DOHH2 (cell line): ENCODE measurements around the gene NPFFR1.
A peak's percentile ranks its signal among the peaks of the same experiment; 100 is the strongest.

ENCODE experiments used
- H3F3A ChIP-seq: fragments of 200-600 bp; sonication (generic), shearing (Covaris generic); 2 replicates; pipeline ENCODE4 v1.6.0; 2016; ENCODE audit warnings: antibody characterized with exemption, mild to moderate bottlenecking; ENCODE audit not compliant: control insufficient read depth, insufficient read depth
- H3K27ac ChIP-seq: fragments of 200-600 bp; sonication (generic); 2 replicates; pipeline ENCODE4 v1.5.1; 2014; ENCODE audit warnings: low read depth, mild to moderate bottlenecking, low read length, moderate library complexity
- H3K27me3 ChIP-seq: fragments of 200-600 bp; sonication (generic); 2 replicates; pipeline ENCODE4 v1.6.1; 2014; ENCODE audit warnings: mild to moderate bottlenecking, low read length, mixed read lengths; ENCODE audit not compliant: control insufficient read depth
- H3K36me3 ChIP-seq: fragments of 200-600 bp; sonication (generic); 2 replicates; pipeline ENCODE4 v1.6.1; 2014; ENCODE audit warnings: mild to moderate bottlenecking, low read length, moderate library complexity, mixed read lengths; ENCODE audit not compliant: control insufficient read depth
- H3K4me1 ChIP-seq: fragments of 200-600 bp; sonication (generic); 2 replicates; pipeline ENCODE4 v1.6.1; 2014; ENCODE audit warnings: mild to moderate bottlenecking, low read length, mixed read lengths; ENCODE audit not compliant: control insufficient read depth
- H3K4me2 ChIP-seq: fragments of 200-600 bp; sonication (generic); 2 replicates; pipeline ENCODE4 v1.6.0; 2014; ENCODE audit warnings: mild to moderate bottlenecking, low read length, moderate library complexity
- H3K4me3 ChIP-seq: fragments of 200-600 bp; sonication (generic); 2 replicates; pipeline ENCODE4 v1.5.1; 2014; ENCODE audit warnings: mild to moderate bottlenecking, low read length, mixed read lengths
- H3K79me2 ChIP-seq: fragments of 200-600 bp; sonication (generic); 2 replicates; pipeline ENCODE4 v1.6.1; 2014; ENCODE audit warnings: mild to moderate bottlenecking, low read length, mixed read lengths; ENCODE audit not compliant: control insufficient read depth
- H3K9me2 ChIP-seq: fragments of 200-600 bp; sonication (generic); replicated peaks from 2 replicates; pipeline ENCODE4 v1.6.1; 2014; ENCODE audit warnings: mild to moderate bottlenecking, low read length, mixed read lengths; ENCODE audit not compliant: control insufficient read depth
- H3K9me3 ChIP-seq: fragments of 200-600 bp; sonication (generic); 2 replicates; pipeline ENCODE4 v1.6.1; 2014; ENCODE audit warnings: antibody characterized with exemption, low read length, mixed read lengths; ENCODE audit not compliant: control insufficient read depth, insufficient read depth
- H4K20me1 ChIP-seq: fragments of 200-600 bp; sonication (generic); 2 replicates; pipeline ENCODE4 v1.6.0; 2014; ENCODE audit warnings: low read depth, mild to moderate bottlenecking, antibody characterized with exemption, low read length, moderate library complexity; ENCODE audit not compliant: control insufficient read depth, insufficient read depth
- EZH2phosphoT487 ChIP-seq: fragments of 200-600 bp; sonication (generic); IDR thresholded peaks from 2 replicates; pipeline ENCODE4 v1.6.1; 2017; ENCODE audit warnings: borderline replicate concordance, mild to moderate bottlenecking, antibody characterized with exemption, low read length, moderate library complexity, mixed read lengths
- TF ChIP-seq, protein P1 (sequence below): fragments of 200-600 bp; sonication (generic); IDR thresholded peaks from one replicate; pipeline ENCODE4 v1.5.1; 2014; ENCODE audit warnings: antibody characterized with exemption, mild to moderate bottlenecking, low read depth, low read length; ENCODE audit not compliant: poor library complexity, severe bottlenecking

The NPFFR1 gene

GRCh38 chr10:70323697-70324338 lies 40.0 kb upstream of the NPFFR1 start:
- Histone ChIP-seq H3K4me3 (peak overlapping the region; percentile 55), H3K4me2 (peak overlapping the region; percentile 68), H3F3A (no peaks in the 10 kb centered on the region; the same call in 1 of the 2 replicates), H3K27me3 (no peaks in the 10 kb centered on the region), H3K36me3 (peaks cover 4% of the 10 kb centered on the region; the same call in 1 of the 2 replicates), H3K9me3 (no peaks in the 10 kb centered on the region), H3K9me2 (no peaks in the 10 kb centered on the region), H4K20me1 (no peaks in the 10 kb centered on the region), H3K27ac (peak overlapping the region; percentile 63), H3K79me2 (no peaks in the 10 kb centered on the region), H3K4me1 (peaks cover 58% of the 10 kb centered on the region)
- TF ChIP-seq, protein P1, sequence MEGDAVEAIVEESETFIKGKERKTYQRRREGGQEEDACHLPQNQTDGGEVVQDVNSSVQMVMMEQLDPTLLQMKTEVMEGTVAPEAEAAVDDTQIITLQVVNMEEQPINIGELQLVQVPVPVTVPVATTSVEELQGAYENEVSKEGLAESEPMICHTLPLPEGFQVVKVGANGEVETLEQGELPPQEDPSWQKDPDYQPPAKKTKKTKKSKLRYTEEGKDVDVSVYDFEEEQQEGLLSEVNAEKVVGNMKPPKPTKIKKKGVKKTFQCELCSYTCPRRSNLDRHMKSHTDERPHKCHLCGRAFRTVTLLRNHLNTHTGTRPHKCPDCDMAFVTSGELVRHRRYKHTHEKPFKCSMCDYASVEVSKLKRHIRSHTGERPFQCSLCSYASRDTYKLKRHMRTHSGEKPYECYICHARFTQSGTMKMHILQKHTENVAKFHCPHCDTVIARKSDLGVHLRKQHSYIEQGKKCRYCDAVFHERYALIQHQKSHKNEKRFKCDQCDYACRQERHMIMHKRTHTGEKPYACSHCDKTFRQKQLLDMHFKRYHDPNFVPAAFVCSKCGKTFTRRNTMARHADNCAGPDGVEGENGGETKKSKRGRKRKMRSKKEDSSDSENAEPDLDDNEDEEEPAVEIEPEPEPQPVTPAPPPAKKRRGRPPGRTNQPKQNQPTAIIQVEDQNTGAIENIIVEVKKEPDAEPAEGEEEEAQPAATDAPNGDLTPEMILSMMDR, result peak; percentile 34
- no peak for TF ChIP-seq EZH2phosphoT487

GRCh38 chr10:70323138-70323696 lies 39.4 kb upstream of the NPFFR1 start:
- Histone ChIP-seq H3K36me3 (peaks cover 4% of the 10 kb centered on the region; the same call in 1 of the 2 replicates), H3F3A (no peaks in the 10 kb centered on the region; the same call in 1 of the 2 replicates), H3K27ac (no peak overlapping the region), H3K79me2 (no peaks in the 10 kb centered on the region), H3K4me2 (no peak overlapping the region; the same call in 1 of the 2 replicates), H3K27me3 (no peaks in the 10 kb centered on the region), H3K9me3 (no peaks in the 10 kb centered on the region), H3K9me2 (no peaks in the 10 kb centered on the region), H4K20me1 (no peaks in the 10 kb centered on the region), H3K4me1 (peaks cover 59% of the 10 kb centered on the region), H3K4me3 (no peak overlapping the region)
- TF ChIP-seq EZH2phosphoT487, result no peak
- TF ChIP-seq, protein P1, result no peak

GRCh38 chr10:70321897-70322890 lies 38.4 kb upstream of the NPFFR1 start:
- peaks cover 4% of the 10 kb centered on the region; the same call in 1 of the 2 replicates for H3K36me3 ChIP-seq
- H3F3A ChIP-seq, result no peaks in the 10 kb centered on the region; the same call in 1 of the 2 replicates
- H3K9me2 ChIP-seq, result no peaks in the 10 kb centered on the region
- H3K27me3 ChIP-seq, result no peaks in the 10 kb centered on the region
- H4K20me1 ChIP-seq, result no peaks in the 10 kb centered on the region
- no peaks in the 10 kb centered on the region for H3K79me2 ChIP-seq
- no peak overlapping the region for H3K4me2 ChIP-seq
- no peaks in the 10 kb centered on the region for H3K9me3 ChIP-seq
- TF ChIP-seq EZH2phosphoT487, result no peak
- TF ChIP-seq, protein P1, result no peak
- no peak overlapping the region for H3K27ac ChIP-seq
- no peak overlapping the region for H3K4me3 ChIP-seq
- peaks cover 61% of the 10 kb centered on the region for H3K4me1 ChIP-seq
